NCI-H510A (cell line): ENCODE measurements around the gene MVK.

ENCODE experiments used
- DNase-seq: peaks from one replicate; lab custom pipeline; 2025; lab: John Stamatoyannopoulos, UW

MVK gene

DNA sequence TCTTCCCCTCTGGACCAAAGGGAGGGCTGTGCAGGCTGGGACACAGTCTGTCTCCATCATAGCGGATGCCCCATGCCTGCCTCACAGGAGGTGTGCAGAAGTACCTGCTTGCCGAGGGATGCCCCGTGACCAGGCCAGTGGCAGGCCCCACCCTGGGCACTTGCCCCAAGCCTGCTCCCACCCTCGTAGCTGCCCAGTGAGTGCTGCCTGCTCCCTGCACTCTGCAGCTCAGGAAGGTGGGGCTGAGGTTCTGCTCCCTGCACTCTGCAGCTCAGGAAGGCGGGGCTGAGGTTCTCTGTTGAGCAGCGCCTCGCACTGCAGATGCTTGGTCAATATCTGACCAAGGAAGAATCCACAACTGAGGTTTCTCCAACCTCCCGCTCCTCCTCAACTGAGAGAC lies 7.2 kb upstream of the MVK start:
- no peak for DNase-seq

- DNase-seq = no peak
These were observed 6.3 kb upstream of the MVK start for GRCh38 chr12:109567296-109567695.

DNA sequence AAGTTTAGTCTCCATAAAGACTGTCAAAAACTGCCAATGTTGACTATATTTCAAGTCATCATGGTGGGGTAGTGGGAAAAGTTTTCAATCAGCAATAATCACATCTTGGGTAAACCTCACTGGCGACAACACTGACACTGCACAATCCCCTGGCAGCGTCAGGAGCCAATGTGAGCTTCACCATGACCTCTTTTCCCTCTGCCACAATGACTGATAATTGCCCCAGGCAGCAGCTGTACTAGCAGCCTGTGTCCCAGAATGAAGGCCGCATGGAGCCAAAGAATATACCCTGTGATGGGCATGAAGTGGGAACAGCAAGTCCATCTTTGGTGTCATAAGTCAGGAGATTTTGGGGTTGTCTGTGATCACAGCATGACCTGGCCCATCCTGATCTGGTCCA lies 5.6 kb upstream of the MVK start:
- DNase-seq = no peak

GRCh38 chr12:109568486-109568885 lies 5.1 kb upstream of the MVK start:
- DNase-seq = no peak

DNA sequence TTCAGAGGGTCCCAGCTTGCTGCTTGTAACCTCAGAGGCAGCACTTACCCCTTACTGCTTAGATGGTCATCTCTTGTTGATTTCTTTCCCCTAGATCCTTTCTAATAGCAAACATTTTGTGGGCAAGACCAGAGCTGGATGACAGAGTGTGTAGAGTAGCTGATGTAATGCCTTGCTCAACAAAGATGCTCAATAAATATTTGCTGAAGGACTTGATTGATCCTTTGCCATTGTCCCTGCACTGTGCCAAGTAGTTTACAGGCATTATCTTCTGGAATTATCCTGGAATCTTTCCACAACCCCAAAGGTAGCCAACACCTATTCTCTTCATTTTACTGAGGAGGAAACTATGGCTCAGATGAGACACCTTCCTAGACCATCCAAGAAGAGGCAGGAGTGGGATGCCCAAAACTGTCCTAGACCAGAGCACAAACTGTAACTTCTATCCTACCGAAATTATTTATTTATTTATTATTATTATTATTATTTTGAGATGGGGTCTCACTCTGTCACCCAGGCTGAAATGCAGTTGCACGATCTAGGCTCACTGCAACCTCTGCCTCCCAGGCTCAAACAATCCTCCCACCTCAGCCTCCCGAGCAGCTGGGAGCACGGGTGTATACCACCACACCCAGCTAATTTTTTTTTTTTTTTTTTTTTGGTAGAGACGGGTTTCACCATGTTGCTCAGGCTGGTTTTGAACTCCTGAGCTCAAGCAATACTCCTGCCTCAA lies 1.7 kb upstream of the MVK start:
- no peak for DNase-seq

GRCh38 chr12:109572506-109572845 lies 1.1 kb upstream of the MVK start:
- no peak for DNase-seq

- no peak for DNase-seq
These were observed 285 bp downstream of the MVK start for GRCh38 chr12:109573914-109574244.

DNA sequence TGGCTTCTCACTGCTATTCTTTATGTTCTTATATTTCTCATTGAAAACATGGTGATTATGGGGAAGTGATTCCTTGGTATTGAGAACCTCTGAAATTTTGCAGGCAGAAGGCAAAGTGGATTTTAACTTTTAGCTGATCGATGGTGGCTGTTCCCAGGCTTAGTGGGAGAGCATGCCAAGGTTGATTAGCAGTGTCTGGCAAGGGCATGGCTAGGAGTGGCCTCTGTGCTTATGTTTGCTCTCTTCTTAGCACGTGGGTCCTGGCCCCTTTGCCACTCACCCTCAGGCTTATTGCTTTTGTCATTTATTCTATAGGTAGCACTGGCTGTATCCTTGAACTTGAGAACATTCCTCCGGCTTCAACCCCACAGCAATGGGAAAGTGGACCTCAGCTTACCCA lies 2.1 kb downstream of the MVK start:
- no peak for DNase-seq

DNA sequence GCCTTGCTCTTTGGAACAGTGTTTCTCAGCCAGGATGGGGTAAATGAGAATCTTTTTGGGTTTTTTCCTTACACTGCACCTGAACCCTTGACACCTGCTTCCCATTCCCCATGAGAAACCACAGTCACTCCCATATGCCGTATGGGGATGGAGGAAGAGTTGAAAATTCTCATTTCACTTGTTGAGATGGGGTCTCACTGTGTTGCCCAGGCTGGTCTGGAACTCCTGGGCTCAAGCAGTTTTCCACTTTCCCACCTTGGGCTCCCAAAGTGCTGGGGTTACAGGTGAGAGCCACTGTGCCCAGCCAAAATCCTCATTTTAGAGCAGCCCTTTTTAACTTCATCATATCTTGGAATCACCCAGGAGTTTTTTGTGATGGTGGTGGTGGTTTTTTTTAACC lies 3.7 kb downstream of the MVK start:
- no peak for DNase-seq

- no peak for DNase-seq
These were observed 4.8 kb downstream of the MVK start for GRCh38 chr12:109578330-109578927.

DNA sequence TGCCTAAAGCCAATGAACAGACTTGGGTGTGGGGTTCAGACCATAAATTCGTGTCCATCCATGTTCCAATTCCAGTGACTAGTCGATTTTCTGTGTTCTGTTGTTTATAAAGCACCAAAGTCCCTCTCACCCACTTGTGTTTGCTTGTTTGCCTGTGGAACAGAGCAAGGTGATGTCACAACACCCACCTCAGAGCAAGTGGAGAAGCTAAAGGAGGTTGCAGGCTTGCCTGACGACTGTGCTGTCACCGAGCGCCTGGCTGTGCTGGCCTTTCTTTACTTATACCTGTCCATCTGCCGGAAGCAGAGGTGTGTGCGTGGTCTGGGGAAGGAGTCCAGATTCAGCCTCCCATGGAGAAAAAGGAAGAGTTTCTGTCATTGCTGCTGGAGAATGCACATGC lies 6.0 kb downstream of the MVK start:
- no peak for DNase-seq

- DNase-seq = no peak
These were observed 6.7 kb downstream of the MVK start for GRCh38 chr12:109580272-109580671.

DNA sequence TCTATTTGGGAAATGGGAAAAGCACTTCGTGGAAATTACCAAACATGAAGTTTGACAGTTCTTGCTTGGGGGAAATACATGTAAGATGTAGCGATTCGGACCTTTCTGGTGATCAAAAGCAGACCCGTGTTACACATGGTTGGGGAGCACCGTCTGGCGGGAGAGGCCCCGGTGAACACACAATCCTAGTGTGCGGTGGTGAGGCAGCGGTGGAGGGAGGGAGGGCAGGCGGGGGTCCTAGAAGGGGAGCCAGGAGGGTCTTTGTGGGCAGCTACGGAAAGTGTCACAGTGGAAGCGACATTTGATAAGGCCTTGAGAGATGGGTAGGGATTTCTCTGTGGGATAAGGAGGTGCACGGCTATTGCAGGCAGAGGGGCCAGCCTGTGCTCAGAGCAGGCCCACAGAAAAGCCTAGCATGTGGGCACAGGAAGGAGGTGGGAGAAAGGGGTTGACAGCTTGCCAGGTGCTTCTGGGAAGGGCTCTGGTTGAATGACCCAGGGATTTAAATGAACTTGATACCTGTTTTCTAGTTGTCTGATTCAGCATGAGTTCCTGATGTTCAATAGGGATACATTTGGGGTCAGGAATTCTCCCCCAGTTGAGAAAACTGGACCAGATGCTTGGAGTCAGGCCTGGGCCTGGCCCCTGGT lies 7.2 kb downstream of the MVK start:
- DNase-seq = no peak

GRCh38 chr12:109581334-109581691 lies 7.7 kb downstream of the MVK start:
- DNase-seq = no peak

- no peak for DNase-seq
These were observed 8.3 kb downstream of the MVK start for GRCh38 chr12:109581856-109582255.

DNA sequence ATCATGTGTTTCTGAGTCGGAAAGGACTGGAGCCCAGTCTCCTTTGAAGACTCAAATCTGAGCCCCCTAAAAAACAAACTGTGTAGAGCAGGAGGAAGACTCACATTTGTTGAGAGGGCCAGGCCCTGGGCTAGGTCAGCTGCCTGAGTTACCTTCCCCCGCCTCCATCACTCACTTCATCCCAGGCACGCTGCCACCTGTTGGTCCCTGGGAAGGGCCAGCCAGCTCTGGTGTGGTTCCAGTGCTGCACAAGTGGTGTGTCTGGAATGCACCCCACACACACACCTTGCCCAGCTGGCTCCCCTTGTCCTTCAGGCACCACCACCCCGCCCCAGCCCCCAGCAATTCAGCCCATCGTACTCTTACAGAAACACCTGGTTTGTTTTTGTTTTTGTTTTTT lies 9.0 kb downstream of the MVK start:
- DNase-seq = no peak

GRCh38 chr12:109583733-109584132 lies 10.1 kb downstream of the MVK start:
- DNase-seq = no peak

- peak; percentile 72 for DNase-seq
These were observed 13.0 kb downstream of the MVK start for GRCh38 chr12:109586385-109587296.

- no peak for DNase-seq
These were observed 14.3 kb downstream of the MVK start for GRCh38 chr12:109587921-109588320.

DNA sequence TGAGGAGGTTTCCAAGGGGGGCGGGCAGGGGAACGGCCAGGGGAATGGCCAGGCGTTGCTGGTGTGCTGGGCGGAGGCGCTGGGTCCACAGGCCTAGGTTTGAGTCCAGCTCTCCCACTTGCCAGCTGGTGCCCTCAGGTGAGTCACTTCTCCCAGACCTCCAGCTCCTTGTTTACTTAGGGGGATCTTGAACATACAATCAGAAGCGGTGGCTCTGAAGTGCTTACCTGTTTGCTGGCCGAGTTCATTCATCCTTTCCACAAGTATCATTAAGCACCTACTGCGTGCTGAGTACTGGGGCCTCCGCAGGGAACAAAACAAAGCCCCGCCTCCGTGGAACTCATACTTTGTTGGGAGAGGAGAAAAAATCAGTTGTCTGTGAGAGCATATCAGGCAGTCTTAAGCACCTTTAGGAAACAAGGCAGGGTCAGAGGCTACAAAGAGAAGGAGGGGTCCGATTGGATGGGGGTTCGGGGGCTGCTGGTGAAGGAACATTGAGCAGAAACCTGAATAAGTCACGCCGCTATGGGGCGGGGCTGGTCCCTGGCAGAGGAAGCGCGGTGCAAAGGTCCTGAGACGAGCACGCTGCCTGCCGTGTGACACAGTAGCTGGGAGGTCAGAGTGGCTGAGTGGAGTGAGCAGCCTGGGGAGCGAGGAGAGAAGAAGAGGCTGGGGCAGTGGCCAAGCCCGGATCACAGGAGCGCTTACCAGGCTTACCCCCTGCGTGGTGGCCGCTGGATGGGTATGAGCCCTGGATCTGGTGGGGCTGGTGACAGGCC lies 15.1 kb downstream of the MVK start:
- DNase-seq = no peak

GRCh38 chr12:109589240-109589590 lies 15.6 kb downstream of the MVK start:
- no peak for DNase-seq

- no peak for DNase-seq
These were observed 16.2 kb downstream of the MVK start for GRCh38 chr12:109589691-109590245.
